GM19193 (cell line): ENCODE data around the gene KCNIP4.

Experiments
- POLR2A ChIP-seq: IDR thresholded peaks from 4 replicates; pipeline ENCODE4 v1.6.1; 2011; ENCODE audit not compliant: insufficient read depth, insufficient read length; ENCODE audit errors: extremely low read depth

Gene KCNIP4

DNA sequence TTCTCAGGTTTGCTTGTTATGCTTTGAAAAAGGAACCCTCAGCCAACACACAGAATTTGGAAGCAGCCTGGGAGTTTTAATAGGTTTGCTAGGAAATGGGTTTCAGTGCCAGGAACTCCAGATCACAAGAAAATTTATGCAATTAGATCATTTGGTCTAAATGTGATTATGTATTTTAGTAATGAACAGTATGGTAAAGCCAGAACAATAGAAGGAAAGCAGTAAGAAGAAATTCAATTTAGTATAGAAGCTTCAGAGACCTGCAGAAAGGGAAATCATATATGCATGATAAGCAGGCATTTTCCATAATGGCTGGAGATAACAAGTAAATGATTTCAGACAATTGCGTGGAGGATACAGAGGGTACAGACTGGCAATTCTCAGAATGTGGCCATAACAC is 184.7 kb downstream of the KCNIP4 start:
- no peak for TF ChIP-seq POLR2A

DNA sequence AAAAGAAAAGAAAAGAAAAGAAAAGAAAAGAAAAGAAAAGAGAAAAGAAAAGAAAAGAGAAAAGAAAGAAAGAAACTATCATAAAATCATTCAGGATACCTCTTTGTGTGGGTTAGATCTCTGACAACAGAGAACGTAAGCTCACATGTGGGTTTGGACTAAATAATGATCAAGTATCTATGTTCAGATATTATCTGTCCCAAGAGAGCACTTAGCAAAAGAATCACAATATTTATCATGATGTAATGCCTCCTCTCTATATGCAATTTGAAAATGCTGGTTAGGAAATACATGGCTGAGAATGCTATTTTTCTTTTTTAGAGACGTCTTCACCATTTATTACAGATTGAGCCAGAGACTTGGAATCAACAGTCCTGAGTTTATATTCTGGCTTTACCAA is 191.3 kb downstream of the KCNIP4 start:
- no peak for TF ChIP-seq POLR2A

DNA sequence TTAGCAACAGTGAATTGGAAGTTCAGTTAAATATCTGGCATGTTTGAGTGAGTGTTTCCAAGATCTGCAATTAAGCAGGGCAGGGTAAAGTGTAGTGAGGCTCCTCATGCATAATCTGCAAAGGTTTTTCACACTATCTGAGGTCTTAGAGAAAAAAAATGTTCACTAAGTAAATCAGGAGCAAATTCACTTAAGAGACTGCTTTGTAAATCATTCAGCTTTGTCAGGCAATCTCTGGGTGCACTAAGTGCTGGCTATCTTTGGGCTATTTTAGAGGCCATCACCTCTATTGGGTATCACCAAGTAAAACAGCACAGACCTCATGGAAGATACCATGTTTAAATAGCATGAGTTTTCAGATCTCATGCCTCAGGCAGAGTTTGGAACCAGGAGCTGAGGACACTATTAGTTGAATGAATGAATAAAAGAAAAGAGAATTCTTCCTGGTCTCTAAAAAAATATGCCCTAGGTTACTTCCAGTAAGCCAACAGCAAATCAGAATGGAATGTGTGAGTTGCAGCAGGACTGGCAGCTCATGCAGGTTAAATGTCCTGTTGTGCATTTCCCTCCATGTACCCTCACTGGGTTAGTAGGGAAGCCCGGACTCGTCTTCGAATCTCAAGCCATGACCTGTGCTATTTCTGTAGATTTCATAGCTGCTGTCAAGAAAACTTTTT is 195.3 kb downstream of the KCNIP4 start:
- TF ChIP-seq POLR2A: no peak

DNA sequence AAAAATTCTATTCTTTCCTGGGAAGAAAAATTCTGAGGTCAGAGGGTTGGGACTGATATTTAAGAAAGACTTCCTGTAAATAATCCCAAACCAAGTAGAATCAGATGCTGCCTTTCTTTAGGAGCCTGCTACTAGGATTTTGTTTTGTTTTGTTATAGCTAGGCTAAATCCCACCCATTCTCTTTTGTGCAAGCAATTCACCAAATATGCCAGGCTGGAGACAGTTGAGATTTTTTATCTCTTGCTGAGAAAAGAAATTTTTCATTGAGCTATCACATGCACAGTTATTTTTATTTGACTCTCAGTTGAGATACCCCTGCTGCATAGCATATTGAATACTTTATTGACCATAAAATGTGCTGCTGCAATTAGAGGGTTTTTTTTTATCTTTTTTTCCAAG is 196.0 kb downstream of the KCNIP4 start:
- no peak for TF ChIP-seq POLR2A

DNA sequence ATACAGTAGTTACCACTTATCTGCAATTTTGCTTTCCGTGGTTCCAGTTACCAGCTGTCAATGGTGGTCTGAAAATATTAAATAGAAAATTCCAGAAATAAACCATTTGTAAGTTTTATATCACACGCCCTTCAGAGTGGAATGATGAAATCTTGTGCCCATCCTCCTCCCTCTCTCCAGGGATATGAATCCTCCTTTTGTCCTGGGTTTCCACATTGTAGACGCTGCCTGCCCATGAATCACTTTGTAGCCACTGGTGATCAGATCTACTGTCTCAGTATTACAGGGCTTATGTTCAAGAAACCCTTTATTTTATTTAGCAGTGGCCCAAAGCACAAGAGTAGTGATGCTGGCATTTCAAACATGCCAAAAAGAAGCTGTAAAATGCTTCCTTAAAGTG is 198.6 kb downstream of the KCNIP4 start:
- no peak for TF ChIP-seq POLR2A

DNA sequence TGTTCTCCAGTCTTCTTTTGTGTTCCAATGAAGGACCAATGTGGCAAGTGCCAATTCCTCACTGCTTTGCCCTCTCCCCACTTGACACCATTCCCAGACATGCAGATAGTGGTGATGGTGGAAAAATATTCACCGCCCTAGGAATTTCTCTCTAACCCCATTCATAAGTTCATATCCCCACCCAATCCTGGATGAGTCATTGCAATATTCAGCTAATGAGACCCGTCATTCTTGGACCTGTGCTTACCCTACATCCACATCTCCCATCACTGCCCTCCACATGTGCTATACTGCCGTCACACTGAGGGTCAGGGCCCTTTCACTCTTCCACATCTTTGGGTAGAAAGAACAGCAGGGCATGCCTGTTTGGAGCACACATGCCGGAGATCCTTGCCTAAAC is 199.2 kb downstream of the KCNIP4 start:
- TF ChIP-seq POLR2A: no peak

DNA sequence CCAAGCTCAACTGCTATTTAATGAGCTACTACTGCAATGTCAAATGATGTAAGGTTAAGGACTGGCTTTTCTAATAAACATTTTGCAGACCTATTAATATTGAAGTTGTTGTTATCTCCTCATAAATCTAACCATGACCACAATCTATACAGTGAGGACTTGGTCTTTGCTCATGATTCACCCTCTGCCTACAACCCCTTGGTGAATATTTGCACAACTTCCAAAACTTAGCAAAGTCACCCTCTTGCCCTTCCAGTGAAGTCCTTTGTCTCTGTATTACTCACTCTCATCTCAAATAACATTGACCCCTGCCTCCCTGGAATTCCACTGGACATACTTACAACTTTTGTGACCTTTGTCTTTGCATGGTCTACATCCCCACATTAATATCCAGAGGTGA is 204.5 kb downstream of the KCNIP4 start:
- TF ChIP-seq POLR2A: no peak

DNA sequence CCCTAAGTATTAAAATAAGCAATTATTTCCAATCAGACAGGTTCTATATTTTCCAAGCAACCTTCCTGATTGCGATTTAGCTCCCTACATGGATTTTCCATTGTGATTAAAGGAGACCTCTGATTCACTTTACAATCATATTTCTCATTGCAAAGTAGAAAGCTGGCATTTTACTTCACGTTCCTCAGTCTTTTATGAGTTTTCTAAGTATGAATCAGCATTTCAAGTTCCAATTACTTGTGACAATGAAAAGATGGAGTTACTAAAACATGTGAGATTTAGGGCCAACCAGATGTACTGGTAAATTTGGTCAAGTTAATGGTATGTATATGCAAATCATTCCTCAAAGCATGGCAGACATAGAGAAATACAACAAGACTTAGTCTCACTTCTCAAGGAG is 206.2 kb downstream of the KCNIP4 start:
- no peak for TF ChIP-seq POLR2A

DNA sequence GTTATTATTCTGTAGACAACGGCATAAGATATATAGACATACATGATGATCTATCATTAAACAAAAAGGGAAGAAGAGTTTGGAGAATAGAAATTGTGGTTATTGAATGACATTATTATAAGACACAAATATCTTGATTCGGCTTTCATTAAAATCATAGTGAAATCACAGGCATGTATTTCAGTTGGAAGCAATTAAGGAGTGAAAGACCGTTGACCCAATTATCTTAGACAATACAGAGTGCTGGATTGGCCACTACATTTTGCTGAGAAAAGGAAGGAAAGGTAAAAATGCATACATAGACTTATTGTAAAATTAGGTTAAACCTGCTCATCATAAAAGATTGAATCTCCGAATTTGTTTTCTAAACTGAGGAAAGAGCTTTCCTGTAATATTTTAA is 209.8 kb downstream of the KCNIP4 start:
- TF ChIP-seq POLR2A: no peak

DNA sequence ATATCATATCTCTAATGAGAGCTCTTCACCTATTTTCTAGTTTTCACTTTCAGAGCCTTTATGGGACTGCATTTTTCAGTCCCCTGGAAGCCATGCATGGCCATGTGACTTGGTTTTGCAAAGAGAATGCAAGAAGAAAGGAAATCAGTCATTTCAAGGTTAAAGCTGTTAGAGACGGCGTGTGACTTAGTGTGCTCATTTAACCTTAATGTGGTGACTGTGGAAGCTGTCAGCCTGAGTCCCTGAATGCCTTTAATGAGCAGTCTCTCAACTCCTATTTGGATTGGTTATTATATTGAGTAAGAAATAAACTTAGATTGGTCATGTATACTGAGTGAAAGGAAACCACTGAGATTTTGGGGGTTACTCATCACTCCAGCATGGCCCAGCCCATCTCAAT is 212.7 kb downstream of the KCNIP4 start:
- no peak for TF ChIP-seq POLR2A

DNA sequence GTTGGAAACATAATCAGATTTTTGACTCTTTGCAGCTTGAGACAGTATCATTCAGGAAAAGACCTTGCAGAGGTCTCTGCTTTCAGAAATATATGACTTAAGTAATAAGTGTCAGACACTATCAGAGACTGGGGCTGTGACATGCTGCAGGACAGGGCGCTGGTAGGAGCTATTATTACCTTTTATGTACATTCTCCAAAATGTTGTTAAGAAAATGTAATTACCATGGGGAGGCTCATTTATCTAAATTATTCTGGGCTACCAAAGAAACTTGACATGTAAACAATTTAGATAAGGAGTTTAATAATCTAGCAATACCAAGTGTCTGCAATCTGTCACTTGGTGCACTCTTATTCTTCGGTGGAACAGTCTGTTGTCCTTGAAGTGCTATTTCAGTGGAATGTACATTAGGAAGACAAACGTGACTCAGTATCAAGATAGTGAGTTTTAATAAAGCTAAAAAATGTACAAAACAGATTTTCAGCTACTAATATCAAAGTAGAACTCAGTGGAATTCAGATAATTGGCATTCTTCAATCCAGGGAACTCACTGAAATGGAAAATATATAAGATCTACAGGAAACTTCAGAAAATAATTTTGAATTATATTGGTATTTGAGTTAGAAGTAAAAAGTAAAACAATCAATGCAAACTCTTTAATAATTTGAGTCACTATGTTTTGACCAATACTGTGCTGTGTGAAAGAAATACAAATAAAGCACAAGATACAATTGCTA is 214.5 kb downstream of the KCNIP4 start:
- TF ChIP-seq POLR2A: no peak

DNA sequence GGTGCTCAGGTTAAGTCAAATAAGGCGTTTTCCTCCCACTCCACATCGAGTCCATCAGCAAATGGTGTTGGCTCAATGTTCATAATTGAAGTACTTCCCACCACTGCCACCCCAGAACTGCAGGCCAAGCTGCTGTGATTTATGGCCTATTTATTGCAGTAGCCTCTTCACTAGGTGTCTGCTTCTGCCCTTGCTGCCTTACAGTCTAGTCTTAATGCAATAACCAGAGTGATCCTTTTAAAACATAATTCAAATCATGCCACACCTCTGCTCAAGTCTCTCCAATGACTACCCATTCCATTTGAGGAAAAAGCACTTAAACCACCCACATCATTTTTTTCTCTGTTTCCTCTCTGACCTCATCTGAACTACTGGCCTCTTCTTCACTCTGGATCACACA is 220.3 kb downstream of the KCNIP4 start:
- no peak for TF ChIP-seq POLR2A

DNA sequence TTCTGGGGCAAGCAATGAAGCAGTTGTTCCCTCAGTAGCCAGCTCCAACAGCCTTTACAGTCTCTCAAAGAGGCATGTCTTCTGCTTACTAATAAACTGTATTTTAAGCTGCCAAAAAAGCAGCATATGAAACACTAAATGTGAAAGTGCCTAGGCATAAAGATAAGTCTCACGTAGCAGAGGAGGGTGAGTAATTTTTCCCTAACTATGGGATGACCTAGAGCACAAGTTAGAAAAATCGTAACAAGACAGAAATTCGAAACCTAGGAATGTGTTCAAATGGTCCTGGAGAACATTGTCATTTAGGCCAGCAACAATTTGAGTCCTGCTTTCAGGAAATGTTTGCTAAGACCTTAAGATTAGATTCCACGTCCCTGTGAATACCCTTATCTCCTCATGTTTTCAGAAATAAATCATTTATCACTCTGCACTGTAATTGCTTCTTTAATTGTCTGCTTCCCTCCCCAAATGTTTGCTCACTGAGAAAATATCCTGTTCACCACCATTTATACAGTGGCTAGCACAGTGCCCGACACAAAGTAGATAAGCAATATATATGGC is 222.2 kb downstream of the KCNIP4 start:
- no peak for TF ChIP-seq POLR2A

DNA sequence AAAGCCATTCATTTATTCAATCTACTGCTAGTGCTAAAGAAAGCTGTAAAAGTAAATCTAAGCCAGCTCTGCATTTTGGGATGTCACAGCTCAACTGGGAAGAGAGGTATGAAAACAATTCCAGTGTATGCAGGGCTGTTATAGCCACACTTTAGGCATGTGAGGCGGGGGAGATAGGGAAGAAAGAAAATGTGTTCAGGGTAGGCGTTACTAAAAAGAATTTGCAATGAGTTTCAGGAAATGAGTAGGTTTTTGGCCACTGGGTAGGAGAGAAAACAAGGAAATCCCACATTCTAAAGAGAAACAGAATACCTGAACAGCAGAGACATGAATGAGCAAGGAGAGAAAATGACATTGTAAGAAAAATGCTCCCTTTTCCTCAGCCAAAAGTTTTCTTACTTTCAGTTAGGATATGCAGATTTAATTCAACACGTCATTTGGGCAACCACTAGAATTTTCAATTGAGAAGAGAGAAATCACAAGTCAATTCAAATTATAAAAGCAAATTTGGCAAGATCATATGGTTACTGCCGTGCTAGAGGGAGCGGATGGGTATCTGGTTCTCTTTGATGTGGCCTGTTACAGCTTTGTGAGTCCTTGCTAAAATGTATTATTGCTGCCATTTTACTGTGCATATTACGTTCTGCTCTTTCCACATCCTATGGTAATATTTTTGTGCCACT is 226.3 kb downstream of the KCNIP4 start:
- no peak for TF ChIP-seq POLR2A

DNA sequence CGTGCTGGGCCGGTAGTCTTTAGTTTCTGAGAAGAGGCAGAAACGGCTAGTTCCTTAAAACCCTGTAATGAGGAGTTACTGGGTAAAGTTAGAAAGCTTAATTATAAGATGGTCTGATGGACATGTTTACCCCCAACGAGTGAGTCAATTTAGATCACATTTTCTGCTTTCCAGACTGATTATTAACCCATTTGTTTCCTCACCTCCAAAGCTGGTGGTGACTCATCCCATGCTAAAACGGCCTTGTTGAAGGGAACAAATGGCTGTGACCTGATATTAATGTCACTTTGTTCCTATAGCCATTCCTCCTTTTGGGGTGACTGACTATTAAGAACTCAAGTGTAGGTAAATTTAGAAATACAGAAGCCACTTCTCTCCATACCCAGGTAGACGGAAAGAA is 232.0 kb downstream of the KCNIP4 start:
- no peak for TF ChIP-seq POLR2A

DNA sequence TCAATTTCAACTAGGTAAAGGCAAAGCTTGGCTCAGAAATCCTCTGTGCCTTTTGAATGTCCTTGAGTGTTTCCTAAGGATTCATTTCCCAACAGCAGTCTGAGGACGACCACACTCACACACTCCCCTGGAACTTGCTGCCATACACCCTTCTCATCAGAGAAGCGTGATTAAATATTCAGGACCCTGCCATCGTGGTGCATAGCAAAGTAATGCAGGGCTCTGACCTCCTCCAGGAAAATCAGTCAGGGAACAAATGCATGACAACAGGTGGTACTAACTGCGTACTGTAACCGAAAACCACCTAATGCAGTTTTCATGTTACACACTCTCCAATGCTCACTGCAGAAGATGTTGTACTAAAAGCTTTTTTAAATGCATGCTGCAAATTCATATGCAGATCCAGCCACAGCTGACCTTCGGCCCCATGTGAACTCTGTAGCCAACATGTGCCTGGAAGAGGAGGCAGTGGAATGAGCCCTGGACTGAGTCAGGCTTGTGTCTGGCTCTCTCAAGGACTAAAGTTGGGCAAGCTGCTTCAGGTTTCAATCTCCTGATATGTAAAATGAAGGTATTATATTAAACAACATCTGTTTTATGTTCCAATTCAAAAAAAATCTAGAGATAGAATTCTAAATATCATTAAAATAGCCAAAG is 238.3 kb downstream of the KCNIP4 start:
- no peak for TF ChIP-seq POLR2A

DNA sequence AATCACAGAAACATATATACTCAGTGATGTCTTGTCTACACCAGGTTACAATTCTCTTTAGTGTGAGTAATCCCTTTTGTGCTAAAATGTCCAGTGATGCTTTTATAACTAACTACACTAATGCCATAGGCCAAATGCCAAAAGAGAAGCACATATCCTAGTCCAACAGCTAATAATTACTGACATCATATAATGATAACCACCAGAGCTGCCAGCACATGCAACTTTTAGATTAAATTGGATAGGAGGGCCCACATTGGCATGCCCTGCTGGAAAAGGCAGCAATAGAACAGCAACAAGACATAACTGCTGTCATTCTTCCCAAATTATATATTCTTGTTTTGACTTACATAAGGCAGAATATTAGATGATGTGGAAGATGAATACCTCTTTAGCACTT is 238.8 kb downstream of the KCNIP4 start:
- TF ChIP-seq POLR2A: no peak
